ENCODE data around the gene METTL5. TPM values are rescaled to one million over a fixed set of nuclear protein-coding genes. Genes with fewer than 3 reads are reported as not detected.
A peak's percentile ranks its signal among the peaks of the same experiment; 100 is the strongest.

METTL5 gene
- total RNA-seq, 2 experiments from 2014 or later, result 57.3 to 66.0 TPM

- H3K4me1 Mint-ChIP-seq (ENCODE audit: low read depth), result peaks cover 4% of the 10 kb centered on the region
- ChIA-PET POLR2A (no interaction called here), CTCF (interaction anchor here (0.9 to 1.4 kb wide), 3 partner anchors 8 to 48 kb away, joined by 3 read pairs; partner anchors contain the start of gene METTL5)
- peaks cover 3% of the 10 kb centered on the region for H3K27me3 Mint-ChIP-seq (ENCODE audit: low read depth)
- H3K27ac Mint-ChIP-seq, result no peak overlapping the region
- no peak overlapping the region for H3K4me3 Mint-ChIP-seq
- no peaks in the 10 kb centered on the region for H3K9me3 Mint-ChIP-seq (ENCODE audit: insufficient read depth)
- DNase-seq (no peak), ATAC-seq (no peak)
- H3K36me3 Mint-ChIP-seq (ENCODE audit: low read depth), result no peaks in the 10 kb centered on the region
Observed at GRCh38 chr2:169776252-169776761, 48.4 kb downstream of the METTL5 start.

- ChIA-PET CTCF (interaction anchor here (1.0 to 1.3 kb wide), 2 partner anchors 8 to 82 kb away, joined by 3 read pairs; no protein-coding TSS in a partner anchor), POLR2A (interaction anchor here (0.7 kb wide), 1 partner anchor 203 kb away, joined by 3 read pairs; no protein-coding TSS in a partner anchor)
- Mint-ChIP-seq H3K36me3 (ENCODE audit: low read depth) (no peaks in the 10 kb centered on the region), H3K4me3 (no peak overlapping the region), H3K4me1 (ENCODE audit: low read depth) (peaks cover 4% of the 10 kb centered on the region), H3K9me3 (ENCODE audit: insufficient read depth) (no peaks in the 10 kb centered on the region), H3K27ac (no peak overlapping the region), H3K27me3 (ENCODE audit: low read depth) (no peaks in the 10 kb centered on the region)
- ATAC-seq, result no peak
- DNase-seq, result no peak
Observed at GRCh38 chr2:169775765-169776164, 48.9 kb downstream of the METTL5 start.

DNA sequence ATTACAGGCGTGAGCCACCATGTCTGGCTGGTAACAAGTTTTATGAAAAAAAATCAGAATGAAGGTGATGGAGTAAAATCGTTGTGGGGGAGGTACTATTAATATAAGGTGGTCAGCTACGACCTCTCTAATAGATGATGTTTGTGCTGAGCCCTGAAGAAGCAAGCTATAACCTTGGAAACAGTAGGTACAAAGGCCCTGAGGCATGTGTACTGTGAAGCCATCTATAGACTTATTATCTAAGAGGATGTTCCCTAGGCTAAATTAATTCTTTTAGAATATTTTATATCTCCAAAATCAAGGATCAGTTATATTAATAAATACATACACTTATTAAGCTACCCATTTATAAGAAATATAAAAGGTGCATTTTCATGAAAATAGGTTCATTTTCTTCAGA lies 49.4 kb downstream of the METTL5 start:
- Mint-ChIP-seq H3K36me3 (ENCODE audit: low read depth) (no peaks in the 10 kb centered on the region), H3K9me3 (ENCODE audit: insufficient read depth) (no peaks in the 10 kb centered on the region), H3K27ac (no peak overlapping the region), H3K27me3 (ENCODE audit: low read depth) (no peaks in the 10 kb centered on the region), H3K4me3 (no peak overlapping the region), H3K4me1 (ENCODE audit: low read depth) (peaks cover 4% of the 10 kb centered on the region)
- ChIA-PET POLR2A (interaction anchor here (0.7 kb wide), 1 partner anchor 202 kb away, joined by 3 read pairs; no protein-coding TSS in a partner anchor), CTCF (interaction anchor here (1.0 kb wide), 1 partner anchor 82 kb away, joined by 3 read pairs; no protein-coding TSS in a partner anchor)
- ATAC-seq (no peak), DNase-seq (no peak)

GRCh38 chr2:169772651-169773050 lies 52.1 kb downstream of the METTL5 start:
- ATAC-seq, result no peak

GRCh38 chr2:169771612-169772011 lies 53.1 kb downstream of the METTL5 start:
- Mint-ChIP-seq H3K9me3 (ENCODE audit: insufficient read depth) (no peaks in the 10 kb centered on the region), H3K4me3 (no peak overlapping the region), H3K27me3 (ENCODE audit: low read depth) (peaks cover 5% of the 10 kb centered on the region), H3K27ac (no peak overlapping the region), H3K4me1 (ENCODE audit: low read depth) (peaks cover 23% of the 10 kb centered on the region), H3K36me3 (ENCODE audit: low read depth) (peaks cover 3% of the 10 kb centered on the region)
- ATAC-seq (no peak), DNase-seq (no peak)
- ChIA-PET POLR2A (no interaction called here), CTCF (no interaction called here)

More at GRCh38 chr2:169772651-169773050, 52.1 kb downstream of the METTL5 start:
- ChIA-PET POLR2A (interaction anchor here (0.6 kb wide), 1 partner anchor 271 kb away, joined by 3 read pairs; no protein-coding TSS in a partner anchor), CTCF (no interaction called here)
- DNase-seq, result no peak
- no peak overlapping the region for H3K27ac Mint-ChIP-seq
- H3K36me3 Mint-ChIP-seq (ENCODE audit: low read depth), result peaks cover 3% of the 10 kb centered on the region
- no peak overlapping the region for H3K4me3 Mint-ChIP-seq
- H3K4me1 Mint-ChIP-seq (ENCODE audit: low read depth), result peaks cover 12% of the 10 kb centered on the region
- no peaks in the 10 kb centered on the region for H3K9me3 Mint-ChIP-seq (ENCODE audit: insufficient read depth)
- peaks cover 5% of the 10 kb centered on the region for H3K27me3 Mint-ChIP-seq (ENCODE audit: low read depth)

DNA sequence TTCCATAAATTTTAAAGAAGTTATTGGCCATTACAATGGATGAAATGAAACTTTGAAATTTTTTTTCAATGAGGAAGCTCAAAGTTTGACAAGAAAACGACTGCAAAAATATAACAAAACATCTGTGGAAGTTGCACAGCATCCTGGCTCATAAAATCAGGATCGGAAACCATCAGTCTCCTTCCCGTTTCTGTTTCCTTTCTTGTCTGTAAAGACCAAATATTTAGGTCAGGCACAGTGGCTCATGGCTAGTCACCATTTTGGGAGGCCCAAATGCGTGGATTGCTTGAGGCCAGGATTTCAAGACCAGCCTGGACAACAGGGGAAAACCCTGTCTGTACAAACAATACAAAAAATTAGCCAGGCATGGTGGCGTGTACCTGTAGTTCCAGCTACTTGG lies 53.7 kb downstream of the METTL5 start:
- ATAC-seq (no peak), DNase-seq (no peak)
- no peak overlapping the region for H3K27ac Mint-ChIP-seq
- peaks cover 3% of the 10 kb centered on the region for H3K36me3 Mint-ChIP-seq (ENCODE audit: low read depth)
- CTCF ChIA-PET, result interaction anchor here (1.0 to 1.1 kb wide), 2 partner anchors 24 to 319 kb away, joined by 3 to 4 read pairs; no protein-coding TSS in a partner anchor
- no peak overlapping the region for H3K4me3 Mint-ChIP-seq
- H3K4me1 Mint-ChIP-seq (ENCODE audit: low read depth), result peaks cover 28% of the 10 kb centered on the region
- H3K27me3 Mint-ChIP-seq (ENCODE audit: low read depth), result peaks cover 5% of the 10 kb centered on the region
- POLR2A ChIA-PET, result no interaction called here
- H3K9me3 Mint-ChIP-seq (ENCODE audit: insufficient read depth), result no peaks in the 10 kb centered on the region

DNA sequence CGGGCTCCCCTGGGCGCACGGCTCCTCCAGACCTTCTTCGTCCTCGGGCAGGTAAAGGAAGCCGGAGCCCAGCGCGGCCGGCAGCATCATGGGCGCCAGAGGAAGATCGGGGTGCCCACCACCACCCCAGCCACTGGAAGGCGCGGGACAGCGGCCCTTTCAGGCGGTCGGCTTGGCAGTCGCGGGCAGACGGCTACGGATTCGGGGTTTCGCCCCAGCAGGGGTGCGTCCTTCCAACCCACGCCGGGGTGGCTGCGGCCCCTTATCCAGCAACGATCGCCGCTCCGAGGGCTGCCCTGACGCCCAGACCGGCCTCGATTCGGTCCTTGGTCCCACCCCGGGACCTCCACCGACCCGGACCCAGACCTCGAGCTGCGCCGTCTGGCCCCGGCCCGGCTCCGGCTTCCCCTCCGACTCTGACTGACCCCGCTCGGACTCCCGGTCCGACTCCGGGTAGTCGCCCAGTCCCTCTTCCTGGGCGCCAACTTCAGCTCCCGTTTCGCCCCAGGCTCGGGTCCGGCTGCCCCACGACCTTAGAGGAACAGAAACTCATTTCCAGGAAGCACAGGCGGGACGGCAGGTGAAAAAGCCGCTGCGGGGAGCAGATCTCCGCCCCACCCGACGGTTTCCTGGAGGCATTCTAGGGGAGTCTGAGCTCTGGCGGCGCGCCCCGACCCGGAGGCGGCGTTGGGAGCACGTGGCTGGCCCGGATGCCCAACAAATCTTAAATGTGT lies 56.3 kb downstream of the METTL5 start:
- DNase-seq, result peak; percentile 65

DNA sequence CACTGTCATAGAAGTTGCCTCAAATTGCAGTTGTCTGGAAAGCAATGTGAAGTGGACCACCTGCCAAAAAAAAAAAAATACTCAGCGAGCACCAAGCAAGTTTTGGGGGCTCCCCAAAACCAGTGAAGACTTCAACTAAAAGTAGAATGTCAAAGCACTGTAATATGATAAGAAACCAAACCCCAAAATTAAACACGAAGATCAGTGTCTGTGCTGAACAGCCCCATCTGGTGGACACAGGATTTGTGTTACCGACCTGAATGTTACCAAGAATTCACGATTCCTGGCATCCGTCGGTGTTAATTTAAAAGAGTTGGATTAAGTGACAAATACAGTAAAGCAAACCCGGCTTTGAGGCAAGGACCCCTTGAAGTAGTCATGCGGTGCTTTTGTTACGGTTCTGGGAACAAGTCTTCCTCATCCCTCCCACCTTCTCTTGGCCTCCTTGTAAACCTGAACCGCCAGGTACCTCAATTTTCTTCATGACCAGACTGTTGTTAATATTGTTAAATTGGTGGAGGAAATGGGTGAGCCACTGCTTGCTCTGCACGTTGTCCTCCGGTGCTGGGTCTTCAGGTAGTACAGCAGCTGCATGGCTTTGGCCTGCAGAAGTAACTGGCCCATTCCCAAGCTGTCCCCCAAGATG lies 57.3 kb downstream of the METTL5 start:
- no peak overlapping the region for H3K27ac Mint-ChIP-seq

More for the DNA sequence above, 56.3 kb downstream of the METTL5 start:
- peak; percentile 83 for ATAC-seq
- Mint-ChIP-seq H3K36me3 (ENCODE audit: low read depth) (peaks cover 3% of the 10 kb centered on the region), H3K4me3 (peak overlapping the region; percentile 80), H3K27me3 (ENCODE audit: low read depth) (peaks cover 5% of the 10 kb centered on the region), H3K4me1 (ENCODE audit: low read depth) (peaks cover 28% of the 10 kb centered on the region), H3K9me3 (ENCODE audit: insufficient read depth) (no peaks in the 10 kb centered on the region), H3K27ac (peak overlapping the region; percentile 77)
- POLR2A ChIA-PET, result no interaction called here
- CTCF ChIA-PET, result interaction anchor here (0.7 to 1.4 kb wide), 7 partner anchors 8 to 316 kb away, joined by 3 to 6 read pairs (median 3); no protein-coding TSS in a partner anchor

DNA sequence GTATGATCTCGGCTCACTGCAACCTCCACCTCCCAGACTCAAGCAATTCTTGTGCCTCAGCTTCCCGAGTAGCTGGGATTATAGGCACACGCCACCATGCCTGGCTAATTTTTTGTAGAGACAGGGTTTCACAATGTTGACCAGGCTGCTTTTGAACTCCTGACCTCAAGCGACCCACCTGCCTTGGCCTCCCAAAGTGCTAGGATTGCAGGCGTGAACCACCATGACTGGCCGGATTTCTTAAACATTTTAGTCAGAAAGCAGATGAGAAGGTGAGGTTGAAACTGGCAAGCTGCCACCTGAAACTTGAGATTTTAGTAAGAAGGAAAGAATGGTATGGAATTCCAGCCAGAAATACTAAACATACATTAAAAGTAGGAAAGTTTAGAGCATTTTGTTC lies 59.2 kb downstream of the METTL5 start:
- CTCF ChIA-PET, result interaction anchor here (1.3 kb wide), 1 partner anchor 163 kb away, joined by 3 read pairs; no protein-coding TSS in a partner anchor

More for the DNA sequence above, 57.3 kb downstream of the METTL5 start:
- H3K36me3 Mint-ChIP-seq (ENCODE audit: low read depth), result peaks cover 6% of the 10 kb centered on the region
- H3K4me1 Mint-ChIP-seq (ENCODE audit: low read depth), result peaks cover 36% of the 10 kb centered on the region
- peak; percentile 78 for DNase-seq
- H3K4me3 Mint-ChIP-seq, result peak overlapping the region; percentile 41
- ATAC-seq, result peak; percentile 63
- H3K9me3 Mint-ChIP-seq (ENCODE audit: insufficient read depth), result no peaks in the 10 kb centered on the region
- POLR2A ChIA-PET, result no interaction called here
- H3K27me3 Mint-ChIP-seq (ENCODE audit: low read depth), result peaks cover 5% of the 10 kb centered on the region
- CTCF ChIA-PET, result interaction anchor here (0.7 to 1.4 kb wide), 5 partner anchors 9 to 315 kb away, joined by 3 to 6 read pairs (median 3); no protein-coding TSS in a partner anchor

DNA sequence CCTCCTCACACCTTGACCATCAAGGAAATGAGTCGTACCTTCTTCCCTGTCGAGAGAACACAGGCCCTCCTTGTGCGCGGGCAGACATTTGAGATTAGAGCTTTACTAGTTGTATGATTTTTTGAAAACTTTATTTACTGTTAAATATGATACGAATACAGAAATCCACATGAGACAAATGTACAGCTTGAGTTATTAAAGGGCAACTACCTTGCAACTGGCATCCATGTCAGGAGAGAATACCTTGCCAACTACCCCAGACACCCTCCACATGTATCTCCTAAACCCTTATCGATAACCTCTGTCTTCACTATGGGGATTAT lies 62.8 kb downstream of the METTL5 start:
- DNase-seq (no peak), ATAC-seq (peak; percentile 30)
- ChIA-PET CTCF (no interaction called here), POLR2A (no interaction called here)
- Mint-ChIP-seq H3K4me3 (no peak overlapping the region), H3K4me1 (ENCODE audit: low read depth) (peaks cover 40% of the 10 kb centered on the region), H3K27me3 (ENCODE audit: low read depth) (no peaks in the 10 kb centered on the region), H3K36me3 (ENCODE audit: low read depth) (peaks cover 10% of the 10 kb centered on the region), H3K27ac (peak overlapping the region; percentile 31), H3K9me3 (ENCODE audit: insufficient read depth) (no peaks in the 10 kb centered on the region)

More for the DNA sequence above, 59.2 kb downstream of the METTL5 start:
- Mint-ChIP-seq H3K4me3 (no peak overlapping the region), H3K4me1 (ENCODE audit: low read depth) (peaks cover 53% of the 10 kb centered on the region), H3K9me3 (ENCODE audit: insufficient read depth) (no peaks in the 10 kb centered on the region), H3K27ac (no peak overlapping the region), H3K27me3 (ENCODE audit: low read depth) (peaks cover 5% of the 10 kb centered on the region), H3K36me3 (ENCODE audit: low read depth) (peaks cover 10% of the 10 kb centered on the region)
- DNase-seq (no peak), ATAC-seq (no peak)
- POLR2A ChIA-PET, result no interaction called here

Measured in activated CD8-positive, alpha-beta T cell treated with anti-CD3 and anti-CD28 coated beads, Interleukin-2, amount 10 ng/mL, durations not matched to agents 7 days and 5 days (primary cell).